Lower leg skin (tissue), 3 donors: ENCODE results near the gene AGPAT4.

Experiments
- POLR2A ChIP-seq, 2 donors: fragments of 450-650 bp; IDR thresholded peaks; one replicate each; pipeline ENCODE4 v1.6.1; 2016 to 2017; ENCODE audit warnings: antibody characterized with exemption in 2 of 2, mild to moderate bottlenecking in 1 of 2, moderate library complexity in 1 of 2
- TF ChIP-seq, protein P1 (sequence below), 3 donors: fragments of 450-650 bp; IDR thresholded peaks; one replicate each; pipeline ENCODE4 v1.5.1; 2016; ENCODE audit warnings: antibody characterized with exemption in 3 of 3, mild to moderate bottlenecking in 3 of 3, moderate library complexity in 2 of 3

DNA sequence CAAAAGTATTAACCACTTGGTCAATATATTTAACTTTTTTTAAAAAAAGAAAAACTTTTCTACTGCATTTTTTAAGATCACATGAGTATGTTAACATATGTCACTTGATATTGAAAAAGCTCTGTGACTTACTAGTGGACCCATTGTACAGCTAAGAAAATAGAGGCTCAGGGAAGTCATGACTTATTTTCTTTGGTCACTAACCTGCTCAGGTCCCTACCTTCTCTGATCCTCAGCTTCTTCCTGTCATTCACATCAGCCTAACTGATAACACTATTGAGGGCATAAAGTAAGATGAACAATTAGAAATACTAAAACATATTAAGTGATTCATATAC is 19.8 kb downstream of the AGPAT4 start:
- TF ChIP-seq, protein P1, sequence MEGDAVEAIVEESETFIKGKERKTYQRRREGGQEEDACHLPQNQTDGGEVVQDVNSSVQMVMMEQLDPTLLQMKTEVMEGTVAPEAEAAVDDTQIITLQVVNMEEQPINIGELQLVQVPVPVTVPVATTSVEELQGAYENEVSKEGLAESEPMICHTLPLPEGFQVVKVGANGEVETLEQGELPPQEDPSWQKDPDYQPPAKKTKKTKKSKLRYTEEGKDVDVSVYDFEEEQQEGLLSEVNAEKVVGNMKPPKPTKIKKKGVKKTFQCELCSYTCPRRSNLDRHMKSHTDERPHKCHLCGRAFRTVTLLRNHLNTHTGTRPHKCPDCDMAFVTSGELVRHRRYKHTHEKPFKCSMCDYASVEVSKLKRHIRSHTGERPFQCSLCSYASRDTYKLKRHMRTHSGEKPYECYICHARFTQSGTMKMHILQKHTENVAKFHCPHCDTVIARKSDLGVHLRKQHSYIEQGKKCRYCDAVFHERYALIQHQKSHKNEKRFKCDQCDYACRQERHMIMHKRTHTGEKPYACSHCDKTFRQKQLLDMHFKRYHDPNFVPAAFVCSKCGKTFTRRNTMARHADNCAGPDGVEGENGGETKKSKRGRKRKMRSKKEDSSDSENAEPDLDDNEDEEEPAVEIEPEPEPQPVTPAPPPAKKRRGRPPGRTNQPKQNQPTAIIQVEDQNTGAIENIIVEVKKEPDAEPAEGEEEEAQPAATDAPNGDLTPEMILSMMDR (IDR thresholded peaks at IDR 0.05) = no peak
- no peak for TF ChIP-seq POLR2A (IDR thresholded peaks at IDR 0.05)
